ENCODE results near the gene XRCC5.
"Not testable (repeated sequence)": the region's sequence is repeated elsewhere in the genome, so short reads cannot be mapped to it uniquely, and the experiment has no call there.

XRCC5 gene

DNA sequence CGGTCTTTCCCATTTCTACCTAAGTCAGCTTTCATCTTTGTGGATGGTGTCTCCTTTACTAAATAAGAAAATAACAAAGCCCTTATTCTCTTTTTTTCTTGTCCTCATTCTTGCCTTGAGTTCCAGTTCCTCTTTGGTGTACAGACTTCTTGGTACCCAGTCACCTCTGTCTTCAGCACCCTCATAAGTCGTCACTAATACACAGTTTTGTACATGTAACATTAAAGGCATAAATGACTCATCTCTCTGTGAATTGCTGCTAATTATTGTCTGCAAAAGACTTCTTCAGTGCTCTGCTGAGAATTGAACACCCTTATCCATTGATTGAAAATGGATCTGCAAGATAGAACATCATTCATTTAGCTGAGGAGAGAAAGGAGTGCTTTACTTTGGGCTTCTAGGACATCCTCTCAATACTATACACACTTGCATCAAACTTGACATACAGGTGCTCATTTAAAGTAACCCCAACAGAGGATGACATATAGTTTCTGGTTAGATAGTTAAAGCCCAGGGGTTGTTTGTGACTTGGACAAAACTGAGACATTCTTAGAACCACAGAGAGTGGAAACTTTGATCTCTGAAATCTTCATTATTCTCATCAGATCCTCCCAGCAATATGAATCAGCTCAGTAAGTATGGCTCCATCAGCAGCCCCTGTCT lies 97.0 kb downstream of the XRCC5 start:
- DNase-seq, result no peak

DNA sequence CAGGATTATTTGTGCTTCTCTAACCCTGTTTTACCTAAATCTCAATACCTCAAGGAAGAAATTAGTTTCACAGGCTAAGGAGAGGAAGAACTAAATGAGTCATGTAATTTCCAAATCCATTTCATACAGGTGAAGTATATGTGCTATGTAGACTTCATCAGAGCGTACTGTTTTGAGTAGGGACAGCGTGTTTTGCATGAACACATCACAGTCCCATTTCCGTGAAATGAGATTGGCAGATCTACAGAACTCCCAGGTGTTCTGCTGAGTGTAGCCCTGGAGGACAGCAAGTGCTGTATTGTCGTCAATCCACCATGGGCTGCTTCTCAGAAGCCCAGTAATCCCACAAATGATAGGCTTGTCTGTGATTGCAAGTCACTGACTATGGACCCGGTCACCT lies 97.7 kb downstream of the XRCC5 start:
- DNase-seq, result no peak

DNA sequence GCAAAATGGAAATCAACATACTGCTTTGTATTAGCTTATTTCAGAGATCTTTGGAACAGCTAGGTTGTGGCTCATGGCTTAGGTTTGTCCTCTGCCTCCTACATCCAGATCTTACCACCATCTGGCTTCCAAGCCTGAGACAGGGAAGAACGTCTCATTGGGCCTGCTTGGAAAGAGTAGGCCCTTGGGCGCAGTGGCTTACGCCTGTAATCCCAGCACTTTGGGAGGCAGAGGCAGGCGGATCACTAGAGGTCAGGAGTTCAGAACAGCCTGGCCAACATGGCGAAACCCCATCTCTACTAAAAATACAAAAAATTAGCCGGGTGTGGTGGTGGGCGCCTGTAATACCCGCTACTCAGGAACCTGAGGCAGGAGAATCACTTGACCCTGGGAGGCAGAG lies 99.5 kb downstream of the XRCC5 start:
- not testable (repeated sequence) for DNase-seq

DNA sequence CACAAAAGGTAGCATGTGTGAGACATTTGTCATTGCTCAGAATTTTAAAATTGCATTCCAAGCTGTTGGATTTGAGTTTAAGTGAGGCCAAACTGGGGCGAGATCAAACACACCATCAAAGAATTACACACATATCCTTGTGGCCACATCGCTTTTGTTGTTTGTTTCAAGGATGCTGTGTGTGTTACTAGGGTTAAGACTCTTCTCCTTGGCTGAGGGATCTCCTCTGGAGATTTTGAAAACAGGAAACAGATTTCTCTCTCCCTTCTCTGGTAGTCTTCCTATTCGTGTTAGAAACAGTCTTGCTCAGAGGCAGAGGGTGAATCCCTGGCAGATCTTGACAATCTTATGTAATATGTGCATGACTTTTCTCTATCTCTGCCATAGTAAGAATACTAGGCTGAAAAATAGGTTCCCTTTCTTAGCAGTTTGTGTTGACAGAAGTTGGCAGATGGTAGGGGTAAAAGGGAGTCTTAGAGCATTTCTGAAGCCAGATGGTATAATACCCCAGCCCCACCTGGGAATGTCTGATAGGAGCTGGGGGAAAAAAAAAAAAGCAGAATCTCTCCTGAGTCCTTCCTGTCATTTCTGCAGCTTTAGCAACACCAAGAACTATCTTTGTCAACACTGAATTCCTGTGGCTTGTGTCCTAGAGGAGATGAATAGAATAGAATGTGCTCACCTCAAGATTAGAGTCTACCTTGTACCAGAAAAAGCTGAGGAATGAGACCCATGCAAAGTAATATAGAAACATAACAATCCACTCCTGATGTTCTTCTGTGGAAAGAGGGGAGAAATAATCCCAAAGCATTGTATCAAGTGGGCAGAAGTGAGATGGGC lies 101.8 kb downstream of the XRCC5 start:
- no peak for DNase-seq

DNA sequence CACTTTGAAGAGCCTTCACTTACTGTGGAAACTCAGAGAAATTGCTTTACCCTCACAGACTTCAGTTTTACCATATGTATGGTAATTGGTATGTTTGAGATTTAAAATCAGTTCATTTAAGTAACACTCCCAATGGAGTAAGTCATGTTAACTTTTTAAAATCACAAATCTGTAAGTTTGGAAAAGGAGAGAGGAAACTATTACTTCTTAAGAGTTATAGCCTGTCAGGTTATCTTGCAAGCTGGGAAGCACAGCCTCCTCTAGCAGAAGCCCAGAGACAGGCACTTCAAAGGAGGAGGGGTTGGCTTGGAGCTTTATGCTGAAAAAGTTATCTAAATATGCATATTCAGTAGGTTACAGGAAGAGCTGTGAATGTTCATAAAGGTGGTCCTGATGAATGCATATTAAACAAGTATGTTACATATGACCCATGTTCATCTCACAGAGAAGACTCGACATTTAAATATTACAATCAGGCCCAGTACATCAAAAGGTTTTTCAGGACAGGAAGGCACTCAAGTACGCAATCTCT lies 102.5 kb downstream of the XRCC5 start:
- no peak for DNase-seq

DNA sequence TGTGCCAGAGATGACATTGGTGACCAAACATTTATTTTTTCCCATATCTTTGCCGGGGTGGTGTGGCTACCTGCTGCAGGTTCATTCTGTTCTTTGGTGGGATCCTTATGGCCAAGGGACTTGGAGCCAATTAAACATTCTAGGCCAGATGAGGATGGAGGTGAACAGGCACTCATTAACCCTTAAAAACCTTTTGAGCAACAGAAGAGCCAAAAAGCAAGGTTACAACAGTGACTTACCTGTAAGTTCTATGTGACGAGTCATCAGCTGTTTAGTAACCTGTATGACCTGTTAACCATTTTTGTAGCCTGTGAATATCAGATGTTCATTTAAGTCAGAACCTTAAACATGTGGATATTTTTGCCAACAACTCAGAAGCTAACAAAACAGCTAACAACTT lies 105.6 kb downstream of the XRCC5 start:
- DNase-seq, result no peak

DNA sequence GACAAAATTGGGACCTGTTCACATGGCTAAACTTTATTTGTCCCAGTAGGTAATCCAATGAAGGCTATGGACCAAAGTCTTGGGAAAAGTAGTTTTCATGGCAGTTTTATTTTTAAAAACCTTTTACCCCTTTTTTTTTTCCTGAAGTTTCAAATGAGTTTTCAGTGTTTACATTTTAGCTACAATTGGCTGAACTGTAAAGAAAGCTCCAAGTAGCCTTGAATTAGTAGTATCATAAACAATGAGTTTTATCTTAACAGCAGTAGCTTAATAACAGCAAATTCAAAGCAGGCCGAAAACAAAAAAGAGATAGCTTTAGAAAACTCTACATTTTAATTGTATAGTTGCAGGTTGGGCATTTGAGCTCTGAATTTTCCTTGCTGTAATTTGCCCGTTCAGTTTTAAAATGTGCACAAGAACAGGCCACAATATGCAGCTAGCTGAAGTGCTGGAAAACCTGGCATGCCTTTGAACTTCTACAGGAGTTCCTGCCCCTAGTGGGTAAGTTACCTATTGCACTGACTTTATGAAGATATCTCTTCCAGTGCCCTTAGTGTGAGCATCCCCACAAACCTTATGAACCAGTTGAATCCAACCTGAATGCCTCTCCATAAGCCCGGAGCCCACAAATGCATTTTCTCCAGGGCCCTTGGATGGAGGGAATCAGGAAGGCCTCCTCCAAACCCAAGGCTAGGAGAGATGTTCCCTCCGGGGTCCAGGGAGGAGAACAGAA lies 106.7 kb downstream of the XRCC5 start:
- DNase-seq, result no peak

DNA sequence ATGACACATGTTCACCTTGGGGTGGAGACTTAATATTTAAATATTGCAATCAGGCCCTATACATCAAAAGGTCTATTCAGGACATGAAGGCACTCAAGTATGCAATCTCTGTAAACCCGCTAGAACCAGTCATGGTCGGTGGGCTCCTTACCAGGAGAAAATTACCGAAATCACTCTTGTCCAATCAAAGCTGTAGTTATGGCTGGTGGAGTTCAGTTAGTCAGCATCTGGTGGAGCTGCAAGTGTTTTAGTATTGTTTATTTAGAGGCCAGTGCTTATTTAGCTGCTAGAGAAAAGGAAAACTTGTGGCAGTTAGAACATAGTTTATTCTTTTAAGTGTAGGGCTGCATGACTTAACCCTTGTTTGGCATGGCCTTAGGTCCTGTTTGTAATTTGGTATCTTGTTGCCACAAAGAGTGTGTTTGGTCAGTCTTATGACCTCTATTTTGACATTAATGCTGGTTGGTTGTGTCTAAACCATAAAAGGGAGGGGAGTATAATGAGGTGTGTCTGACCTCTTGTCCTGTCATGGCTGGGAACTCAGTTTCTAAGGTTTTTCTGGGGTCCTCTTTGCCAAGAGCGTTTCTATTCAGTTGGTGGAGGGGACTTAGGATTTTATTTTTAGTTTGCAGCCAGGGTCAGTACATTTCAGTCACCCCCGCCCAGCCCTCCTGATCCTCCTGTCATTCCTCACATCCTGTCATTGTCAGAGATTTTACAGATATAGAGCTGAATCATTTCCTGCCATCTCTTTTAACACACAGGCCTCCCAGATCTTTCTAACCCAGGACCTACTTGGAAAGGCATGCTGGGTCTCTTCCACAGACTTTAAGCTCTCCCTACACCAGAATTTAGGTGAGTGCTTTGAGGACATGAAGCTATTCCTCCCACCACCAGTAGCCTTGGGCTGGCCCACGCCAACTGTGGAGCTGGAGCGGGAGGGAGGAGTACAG lies 108.1 kb downstream of the XRCC5 start:
- no peak for DNase-seq

DNA sequence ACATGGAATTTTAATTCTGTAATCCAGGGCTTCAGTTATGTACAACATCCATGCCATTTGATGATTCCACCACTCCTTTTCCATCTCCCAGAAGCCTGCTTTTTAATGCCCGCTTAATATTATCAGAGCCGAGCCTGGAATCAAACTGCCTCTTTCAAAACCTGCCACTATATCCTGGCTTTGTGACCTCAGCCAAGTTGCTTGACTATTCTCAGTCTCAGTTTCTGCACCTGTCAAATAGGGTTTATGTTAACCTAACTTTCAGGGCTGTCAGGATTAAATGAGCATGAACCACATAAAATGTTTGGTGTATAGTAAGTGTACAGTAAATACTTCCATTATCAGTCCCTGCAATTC lies 108.7 kb downstream of the XRCC5 start:
- no peak for DNase-seq

DNA sequence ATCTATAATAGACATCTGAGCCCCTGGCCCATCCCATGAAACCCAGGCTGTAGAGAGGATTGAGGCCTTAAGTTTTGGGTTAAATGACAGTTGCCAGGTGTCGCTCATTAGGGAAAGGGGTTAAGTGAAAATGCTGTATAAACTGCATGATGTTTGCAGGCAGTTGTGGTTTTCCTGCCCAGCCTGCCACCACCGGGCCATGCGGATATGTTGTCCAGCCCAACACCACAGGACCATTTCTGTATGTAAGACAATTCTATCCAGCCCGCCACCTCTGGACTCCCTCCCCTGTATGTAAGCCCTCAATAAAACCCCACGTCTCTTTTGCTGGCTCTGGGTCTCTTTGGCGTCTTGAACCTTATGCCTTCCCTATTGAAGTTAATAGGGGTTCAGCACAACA lies 110.7 kb downstream of the XRCC5 start:
- no peak for DNase-seq

DNA sequence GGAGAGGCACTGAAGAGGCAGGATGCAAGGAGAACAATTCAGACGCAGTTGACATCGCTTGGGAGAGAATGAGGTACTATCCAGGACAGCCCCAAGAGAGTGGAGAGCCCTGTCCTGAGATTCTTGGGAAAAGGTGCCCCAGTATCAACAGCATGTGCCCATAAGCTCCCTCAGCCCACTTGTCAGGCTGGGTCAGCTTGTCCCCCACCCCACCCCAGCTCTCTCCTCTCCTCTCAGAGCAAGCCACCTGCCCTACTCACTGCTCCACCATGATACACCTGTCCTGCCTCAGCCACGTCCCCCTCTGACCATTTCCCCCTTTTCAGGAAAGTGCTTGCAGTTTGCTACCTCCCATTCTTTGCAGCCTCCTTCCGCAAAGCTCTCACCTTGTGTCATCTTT lies 111.8 kb downstream of the XRCC5 start:
- no peak for DNase-seq

DNA sequence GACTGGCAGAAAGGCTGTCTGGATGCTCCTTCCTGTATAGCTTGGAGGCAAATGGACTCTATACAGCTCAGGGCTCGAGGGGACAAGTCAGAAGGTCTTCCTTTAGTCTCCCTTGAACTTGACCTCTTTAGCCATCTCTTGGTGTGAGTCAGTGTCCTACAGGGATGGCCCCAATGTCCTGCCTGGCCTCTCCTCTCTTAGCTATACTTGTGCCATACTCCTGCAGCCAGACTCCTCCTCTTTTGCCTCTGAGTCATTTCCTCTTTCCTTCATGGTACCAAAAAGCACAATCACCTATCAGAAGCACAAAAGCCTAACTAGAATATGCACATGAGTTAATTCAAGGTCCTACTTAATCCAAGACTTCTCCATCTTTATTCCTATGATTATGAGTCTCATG lies 112.7 kb downstream of the XRCC5 start:
- no peak for DNase-seq

DNA sequence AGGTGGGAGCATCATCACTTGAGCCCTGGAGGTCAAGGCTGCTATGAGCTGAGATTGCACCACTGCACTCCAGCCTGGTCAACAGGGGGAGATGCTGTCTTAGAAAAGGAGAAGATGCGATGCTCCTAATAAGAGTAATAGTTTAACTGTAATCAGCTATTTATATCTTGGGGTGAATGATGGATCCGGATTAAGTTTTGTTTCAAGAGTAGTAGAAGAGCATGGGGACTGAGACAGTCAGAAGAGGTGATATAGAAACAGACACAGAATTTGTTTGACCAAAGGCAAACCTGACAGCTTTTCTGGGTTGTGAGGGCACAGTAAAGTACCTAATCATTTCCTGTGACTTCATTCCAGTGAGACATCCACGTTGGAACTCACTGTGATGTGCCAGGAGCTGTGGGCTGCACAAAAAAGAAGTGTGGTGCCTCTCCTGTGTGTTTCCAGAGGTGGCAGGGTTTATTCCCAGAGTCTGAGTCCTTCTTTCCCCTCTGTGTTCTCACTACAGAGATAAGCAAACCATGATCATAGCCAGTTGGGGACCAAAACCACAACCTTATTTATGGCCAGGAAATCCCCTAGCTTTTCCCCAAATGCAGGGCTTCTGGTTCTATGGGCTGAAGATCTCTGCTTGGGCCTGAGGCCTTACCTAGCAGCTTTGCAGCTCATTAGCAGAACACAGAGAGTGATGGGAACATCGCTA lies 113.7 kb downstream of the XRCC5 start:
- no peak for DNase-seq

DNA sequence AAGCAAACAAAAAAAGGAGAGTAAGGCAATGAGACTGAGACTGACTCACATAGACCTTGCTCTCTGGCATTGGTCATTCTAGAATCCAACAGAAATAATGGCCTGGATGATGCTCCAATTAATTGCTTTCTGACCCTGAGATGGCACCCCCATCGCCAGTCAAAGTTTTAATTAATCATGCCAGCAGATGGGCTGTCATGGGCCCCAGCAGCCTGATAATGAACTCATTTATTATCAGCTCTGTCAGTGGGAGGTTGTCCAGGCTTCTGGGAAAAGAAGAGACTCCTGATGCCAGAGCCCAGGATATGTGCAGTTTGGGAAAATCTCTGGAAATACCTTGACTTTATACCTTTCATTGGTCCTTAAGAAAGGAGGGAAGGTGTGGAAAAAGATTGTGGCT lies 115.2 kb downstream of the XRCC5 start:
- DNase-seq, result no peak

DNA sequence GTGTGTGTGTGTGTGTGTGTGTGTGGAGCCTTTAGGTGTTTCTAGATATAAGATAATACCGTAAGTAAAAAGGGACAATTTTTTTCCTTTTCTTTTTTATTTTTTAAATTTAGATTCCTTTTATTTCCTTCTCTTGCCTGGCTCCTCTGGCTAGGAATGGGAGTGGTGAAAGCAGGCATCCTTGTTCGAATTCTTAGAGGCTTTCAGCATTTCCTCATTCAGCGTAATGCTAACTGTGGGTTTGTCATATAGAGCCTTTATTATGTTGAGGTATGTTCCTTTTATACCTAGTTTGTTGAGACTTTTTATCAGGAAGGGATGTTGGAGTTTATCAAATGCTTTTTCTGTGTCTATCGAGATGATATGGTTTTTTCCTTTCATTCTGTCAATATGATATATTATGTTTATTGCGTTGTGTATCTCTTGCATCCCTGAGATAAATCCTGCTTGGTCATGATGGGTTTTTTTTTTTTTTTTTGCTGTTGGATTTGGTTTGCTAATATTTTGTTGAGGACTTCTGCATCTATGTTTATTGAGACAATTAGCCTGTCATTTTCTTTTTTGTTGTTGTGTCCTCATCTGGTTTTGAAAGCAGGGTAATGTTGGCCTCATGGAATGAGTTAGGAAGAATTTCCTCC lies 120.2 kb downstream of the XRCC5 start:
- no peak for DNase-seq

DNA sequence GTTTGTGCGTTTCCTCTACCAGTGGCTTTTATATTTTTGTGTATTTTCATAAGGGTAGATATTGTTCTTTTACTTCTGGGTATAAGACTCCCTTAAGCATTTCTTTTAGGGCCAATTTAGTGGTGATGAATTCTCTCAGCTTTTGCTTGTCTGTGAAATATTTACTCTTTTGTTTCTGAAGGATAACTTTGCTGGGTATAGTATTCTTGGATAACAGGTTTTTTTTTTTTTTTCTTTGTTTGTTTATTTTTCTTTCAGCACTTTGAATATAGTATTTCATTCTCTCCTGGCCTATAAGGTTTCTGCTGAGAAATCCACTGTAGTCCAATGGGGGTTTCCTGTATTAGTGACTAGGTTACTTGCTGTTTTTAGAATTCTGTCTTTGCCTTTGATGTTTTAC lies 122.7 kb downstream of the XRCC5 start:
- DNase-seq, result no peak

DNA sequence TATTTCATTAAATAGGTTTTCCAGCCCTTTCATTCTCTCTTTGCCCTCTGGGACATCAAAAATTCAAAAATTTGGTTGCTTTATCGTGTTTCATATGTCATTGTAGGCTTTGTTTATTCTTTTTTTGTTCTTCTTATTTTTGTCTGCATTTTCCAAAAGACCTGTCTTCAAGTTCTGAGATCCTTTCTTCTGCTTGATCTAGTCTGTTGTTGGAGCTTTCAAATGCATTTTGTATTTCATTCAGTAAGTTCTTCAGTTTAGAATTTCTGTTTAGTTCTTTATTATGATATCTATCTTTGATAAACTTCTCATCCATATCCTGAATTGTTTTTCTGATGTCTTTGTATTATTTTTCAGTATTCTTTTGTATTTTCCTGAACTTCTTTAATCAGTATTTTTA lies 123.6 kb downstream of the XRCC5 start:
- no peak for DNase-seq

DNA sequence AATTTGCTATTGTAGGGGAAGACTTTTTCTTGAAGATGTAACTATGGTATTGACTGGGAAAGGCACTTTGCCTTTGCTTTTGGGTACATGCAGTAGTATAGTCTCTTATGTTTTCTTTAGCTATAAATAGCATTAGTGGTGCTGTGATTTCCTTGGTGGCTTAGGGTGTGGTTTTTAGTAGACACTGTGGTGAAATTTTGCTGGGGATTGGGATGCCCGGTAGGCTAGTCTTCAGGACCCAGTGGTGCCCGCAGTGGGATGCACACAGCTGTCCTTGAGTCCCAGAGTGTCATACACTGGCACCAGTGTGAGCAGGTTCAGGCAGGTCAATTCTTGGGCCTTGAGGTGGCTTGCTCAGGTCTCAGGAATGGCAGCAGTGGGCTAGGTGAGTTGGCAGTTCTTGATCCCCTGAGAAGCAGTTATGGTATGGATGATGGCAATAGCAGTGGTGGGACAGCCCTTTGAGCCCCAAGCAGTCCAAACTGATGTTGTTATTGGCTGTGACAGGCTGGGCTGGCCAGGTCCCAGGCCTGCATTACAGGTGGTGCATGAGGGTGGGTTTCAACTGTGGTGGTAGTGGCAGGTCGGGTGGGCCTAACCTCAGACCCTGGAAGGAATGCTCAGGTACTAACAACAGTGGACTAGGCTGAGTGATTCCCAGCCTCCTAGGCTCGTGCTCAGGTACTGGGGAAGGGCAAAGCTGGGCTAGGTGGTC lies 124.3 kb downstream of the XRCC5 start:
- DNase-seq, result no peak

DNA sequence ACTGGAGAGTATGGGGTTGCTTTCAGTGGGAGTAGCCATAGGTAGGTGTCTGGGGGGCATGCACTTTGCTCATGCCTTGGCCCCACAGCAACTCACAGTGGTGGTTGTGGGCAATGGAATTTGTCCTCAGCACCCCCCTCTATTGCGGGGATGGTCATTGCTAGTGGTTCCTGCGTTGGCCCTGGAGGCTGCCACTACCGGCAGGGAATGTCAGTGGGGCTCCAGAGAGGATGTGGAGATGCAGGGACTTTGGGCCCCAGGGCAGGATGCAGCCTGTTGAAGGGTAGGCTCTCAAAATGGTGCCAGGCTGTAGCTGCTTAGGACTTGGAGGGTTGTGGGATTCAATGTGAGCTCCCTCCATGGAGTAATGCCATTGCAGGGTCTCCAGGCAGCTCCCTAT lies 125.0 kb downstream of the XRCC5 start:
- DNase-seq, result no peak

DNA sequence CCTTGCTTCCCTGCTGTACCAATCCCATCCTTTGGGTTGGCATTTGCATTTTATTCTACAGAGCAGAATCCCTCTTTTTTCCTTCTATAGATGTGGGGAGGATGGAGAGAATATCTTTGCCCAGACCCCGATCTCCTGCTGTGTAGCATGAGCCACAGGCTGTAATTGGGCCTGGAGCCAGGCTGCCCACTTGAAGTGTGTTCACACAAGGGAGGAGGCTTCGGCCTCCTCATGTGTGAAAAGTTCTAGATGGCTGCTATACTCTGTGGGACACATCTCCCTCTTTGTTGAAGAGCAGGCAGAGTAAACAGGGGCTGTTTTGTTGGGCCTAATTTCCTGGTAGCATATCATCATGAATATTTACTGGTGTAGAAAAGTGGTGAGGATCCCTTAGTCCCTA lies 126.3 kb downstream of the XRCC5 start:
- no peak for DNase-seq

DNA sequence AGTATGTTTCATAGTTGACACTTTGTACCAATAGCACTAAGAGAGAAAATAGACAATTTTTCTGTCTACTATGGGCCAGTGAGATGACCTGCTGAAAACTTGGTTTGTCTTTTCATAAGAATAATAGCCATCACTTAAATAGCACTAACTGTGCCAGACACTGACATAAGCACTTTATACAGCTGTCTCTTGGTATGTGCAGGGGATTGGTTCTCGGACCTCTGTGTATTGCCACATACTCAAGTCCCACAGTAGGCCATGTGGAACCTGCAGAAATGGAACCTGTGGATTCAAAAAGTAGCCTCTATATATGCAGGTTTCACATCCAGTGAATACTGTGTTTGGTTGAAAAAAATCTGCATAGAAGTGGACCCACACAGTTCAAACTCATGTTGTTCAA lies 126.7 kb downstream of the XRCC5 start:
- DNase-seq, result no peak
